Thoracic aorta (tissue), 2 donors: ENCODE results near the gene CBLB. TPM values are rescaled to one million over a fixed set of nuclear protein-coding genes. Genes with fewer than 3 reads are reported as not detected.
A peak's percentile ranks its signal among the peaks of the same experiment; 100 is the strongest.

ENCODE experiments used
- ATAC-seq: fragments of 150-250 bp; one replicate; pipeline ENCODE4 v1.8.0; 2017; ENCODE audit warnings: low read depth; ENCODE audit not compliant: insufficient number of reproducible peaks, low FRiP score
- DNase-seq: peaks from one replicate; pipeline ENCODE4 v3.0.0-alpha.2; 2020; ENCODE audit warnings: low spot score
- H3K27ac ChIP-seq, 2 donors: fragments of 200-600 bp; sonication (generic); 1 replicate in 1 of 2; 2 replicates in 1 of 2; pipeline ENCODE4 v1.5.1; 2016; ENCODE audit warnings: mild to moderate bottlenecking in 2 of 2, moderate library complexity in 2 of 2
- H3K27me3 ChIP-seq: fragments of 200-600 bp; sonication (generic); replicated peaks from 2 replicates; pipeline ENCODE4 v1.6.0; 2016; ENCODE audit warnings: mild to moderate bottlenecking; ENCODE audit not compliant: insufficient read depth
- H3K36me3 ChIP-seq: fragments of 200-600 bp; sonication (generic); one replicate; pipeline ENCODE4 v1.5.1; 2016
- H3K4me1 ChIP-seq, 2 donors: fragments of 200-600 bp; sonication (generic); 1 replicate in 1 of 2; 2 replicates in 1 of 2; pipeline versions ENCODE4 v1.5.1 to v1.6.0; 2016; ENCODE audit warnings: low read depth in 2 of 2, mild to moderate bottlenecking in 1 of 2; ENCODE audit not compliant: control insufficient read depth in 1 of 2
- H3K4me3 ChIP-seq: fragments of 200-600 bp; sonication (generic); 2 replicates; pipeline ENCODE4 v1.5.1; 2016; ENCODE audit warnings: mild to moderate bottlenecking
- H3K9me3 ChIP-seq: fragments of 200-600 bp; sonication (generic); 2 replicates; pipeline ENCODE4 v1.5.1; 2016
- CTCF ChIP-seq: fragments of 200-600 bp; sonication (generic); IDR thresholded peaks from one replicate; pipeline ENCODE4 v1.5.1; 2019; ENCODE audit warnings: antibody characterized with exemption
- total RNA-seq, 2 donors: library from RNA; depleted of rRNA; stranded (reverse); fragments of >200 nt; gene quantifications; one replicate each; pipeline versions ENCODE4 v1.1.0 to v1.2.3, GENCODE V29; 2016

Gene CBLB
- total RNA-seq, 2 donors from 2014 or later, result 51.0 to 145 TPM

GRCh38 chr3:105836533-105836932, 32.3 kb downstream of the CBLB start:
- Histone ChIP-seq H3K4me3 (peak overlapping the region; percentile 40), H3K27me3 (no peaks in the 10 kb centered on the region), H3K4me1 (peaks cover 20 to 31% of the 10 kb centered on the region in 2 donors), H3K27ac (peak overlapping the region in 1 of 2 donors; percentile 6), H3K36me3 (no peaks in the 10 kb centered on the region), H3K9me3 (no peaks in the 10 kb centered on the region)
- TF ChIP-seq CTCF, result no peak
- peak; percentile 73 for ATAC-seq
- no peak for DNase-seq

GRCh38 chr3:105835606-105836005, 33.2 kb downstream of the CBLB start:
- Histone ChIP-seq H3K36me3 (no peaks in the 10 kb centered on the region), H3K9me3 (no peaks in the 10 kb centered on the region), H3K27me3 (no peaks in the 10 kb centered on the region), H3K4me3 (no peak overlapping the region), H3K4me1 (peaks cover 24 to 31% of the 10 kb centered on the region in 2 donors), H3K27ac (no peak overlapping the region)
- no peak for DNase-seq
- no peak for TF ChIP-seq CTCF
- ATAC-seq, result no peak

- no peak for ATAC-seq
- no peak overlapping the region for H3K4me3 ChIP-seq
- H3K27me3 ChIP-seq, result no peaks in the 10 kb centered on the region
- DNase-seq, result no peak
- H3K4me1 ChIP-seq, result peaks cover 27 to 31% of the 10 kb centered on the region in 2 donors
- no peaks in the 10 kb centered on the region for H3K9me3 ChIP-seq
- H3K36me3 ChIP-seq, result no peaks in the 10 kb centered on the region
- no peak for TF ChIP-seq CTCF
- no peak overlapping the region for H3K27ac ChIP-seq
Measured at GRCh38 chr3:105834768-105835167, 34.0 kb downstream of the CBLB start.

GRCh38 chr3:105832644-105833043, 36.2 kb downstream of the CBLB start:
- no peak for TF ChIP-seq CTCF
- H3K9me3 ChIP-seq, result no peaks in the 10 kb centered on the region
- H3K36me3 ChIP-seq, result no peaks in the 10 kb centered on the region
- DNase-seq (no peak), ATAC-seq (no peak)
- no peak overlapping the region for H3K27ac ChIP-seq
- peaks cover 25 to 34% of the 10 kb centered on the region in 2 donors for H3K4me1 ChIP-seq
- H3K4me3 ChIP-seq, result no peak overlapping the region
- H3K27me3 ChIP-seq, result no peaks in the 10 kb centered on the region

GRCh38 chr3:105830836-105831235, 38.0 kb downstream of the CBLB start:
- no peak for ATAC-seq
- Histone ChIP-seq H3K9me3 (no peaks in the 10 kb centered on the region), H3K4me3 (no peak overlapping the region), H3K27me3 (no peaks in the 10 kb centered on the region), H3K27ac (no peak overlapping the region), H3K4me1 (peaks cover 17 to 18% of the 10 kb centered on the region in 2 donors), H3K36me3 (no peaks in the 10 kb centered on the region)
- no peak for TF ChIP-seq CTCF
- DNase-seq, result no peak
